ENCODE measurements around the gene DENND2C.

GRCh38 chr1:114648503-114648902 lies 21.3 kb downstream of the DENND2C start:
- TF ChIP-seq CTCF (IDR thresholded peaks at IDR 0.05; ENCODE audit: insufficient read depth, low read depth, low read length) (no peak), EZH2 (IDR thresholded peaks at IDR 0.05; ENCODE audit: insufficient read depth, low read length) (no peak)
